IgD-negative memory B cell (primary cell): Measurements from ENCODE around the gene EGFR. TPM values are rescaled to one million over a fixed set of nuclear protein-coding genes. Genes with fewer than 3 reads are reported as not detected.

Experiments
- H3K27ac Mint-ChIP-seq, 3 donors: one replicate each; pipeline ENCODE4 v1.8.0; 2020 to 2022; ENCODE audit warnings: mild to moderate bottlenecking in 3 of 3, mixed read lengths in 3 of 3, moderate library complexity in 1 of 3
- H3K27me3 Mint-ChIP-seq: one replicate; pipeline ENCODE4 v1.8.0; 2021; ENCODE audit warnings: mixed read lengths
- H3K36me3 Mint-ChIP-seq: one replicate; pipeline ENCODE4 v1.8.0; 2020; ENCODE audit warnings: mild to moderate bottlenecking, mixed read lengths
- H3K4me1 Mint-ChIP-seq, 3 donors: one replicate each; pipeline ENCODE4 v1.8.0; 2020 to 2022; ENCODE audit warnings: mixed read lengths in 3 of 3, mild to moderate bottlenecking in 1 of 3
- H3K4me3 Mint-ChIP-seq, 4 donors: one replicate each; pipeline ENCODE4 v1.8.0; 2020 to 2022; ENCODE audit warnings: mild to moderate bottlenecking in 4 of 4, mixed read lengths in 4 of 4, moderate library complexity in 3 of 4
- H3K9me3 Mint-ChIP-seq, 3 donors: one replicate each; pipeline ENCODE4 v1.8.0; 2020 to 2021; ENCODE audit warnings: mixed read lengths in 3 of 3, mild to moderate bottlenecking in 1 of 3
- polyA plus RNA-seq: library from polyadenylated mRNA; unstranded; fragments of 300-500 nt; fragmentation: Illumina TruSeq; gene quantifications from one replicate; pipeline ENCODE4 v1.2.3, GENCODE V29; 2021

Gene EGFR
- polyA plus RNA-seq, 1 donor from 2014 or later, result not detected

- Mint-ChIP-seq H3K4me3 (no peak overlapping the region), H3K4me1 (peaks cover 0 to 3% (median 0%) of the 10 kb centered on the region in 3 donors), H3K27ac (no peak overlapping the region), H3K36me3 (peaks cover 2% of the 10 kb centered on the region), H3K9me3 (peaks cover 0 to 5% (median 2%) of the 10 kb centered on the region in 3 donors), H3K27me3 (peaks cover 15% of the 10 kb centered on the region)
Observed at GRCh38 chr7:55147101-55147500, 128.3 kb downstream of the EGFR start.

GRCh38 chr7:55147736-55148135 lies 128.9 kb downstream of the EGFR start:
- H3K27ac Mint-ChIP-seq, result no peak overlapping the region
- peaks cover 0 to 5% (median 2%) of the 10 kb centered on the region in 3 donors for H3K9me3 Mint-ChIP-seq
- peaks cover 0 to 3% (median 0%) of the 10 kb centered on the region in 3 donors for H3K4me1 Mint-ChIP-seq
- peaks cover 15% of the 10 kb centered on the region for H3K27me3 Mint-ChIP-seq
- H3K36me3 Mint-ChIP-seq, result peaks cover 2% of the 10 kb centered on the region
- no peak overlapping the region for H3K4me3 Mint-ChIP-seq

GRCh38 chr7:55148571-55148970 lies 129.8 kb downstream of the EGFR start:
- peaks cover 15% of the 10 kb centered on the region for H3K27me3 Mint-ChIP-seq
- no peak overlapping the region for H3K4me3 Mint-ChIP-seq
- no peak overlapping the region for H3K27ac Mint-ChIP-seq
- peaks cover 0 to 3% (median 0%) of the 10 kb centered on the region in 3 donors for H3K4me1 Mint-ChIP-seq
- H3K9me3 Mint-ChIP-seq, result peaks cover 0 to 5% (median under 1%) of the 10 kb centered on the region in 3 donors
- peaks cover 2% of the 10 kb centered on the region for H3K36me3 Mint-ChIP-seq

- Mint-ChIP-seq H3K4me3 (no peak overlapping the region), H3K9me3 (peaks cover 0 to 5% (median 0%) of the 10 kb centered on the region in 3 donors), H3K4me1 (peaks cover 0 to 3% (median 0%) of the 10 kb centered on the region in 3 donors), H3K27me3 (peaks cover 15% of the 10 kb centered on the region), H3K27ac (no peak overlapping the region), H3K36me3 (peaks cover 2% of the 10 kb centered on the region)
Observed at GRCh38 chr7:55149001-55149400, 130.2 kb downstream of the EGFR start.

GRCh38 chr7:55150166-55150565 lies 131.3 kb downstream of the EGFR start:
- H3K4me1 Mint-ChIP-seq, result peaks cover 0 to 3% (median 0%) of the 10 kb centered on the region in 3 donors
- peaks cover 0 to 5% (median 0%) of the 10 kb centered on the region in 3 donors for H3K9me3 Mint-ChIP-seq
- no peak overlapping the region for H3K27ac Mint-ChIP-seq
- no peak overlapping the region for H3K4me3 Mint-ChIP-seq
- H3K27me3 Mint-ChIP-seq, result peaks cover 19% of the 10 kb centered on the region
- H3K36me3 Mint-ChIP-seq, result no peaks in the 10 kb centered on the region

GRCh38 chr7:55150709-55151451 lies 132.1 kb downstream of the EGFR start:
- peaks cover 24% of the 10 kb centered on the region for H3K27me3 Mint-ChIP-seq
- peaks cover 0 to 5% (median 0%) of the 10 kb centered on the region in 3 donors for H3K9me3 Mint-ChIP-seq
- no peak overlapping the region for H3K27ac Mint-ChIP-seq
- peaks cover 0 to 3% (median 0%) of the 10 kb centered on the region in 3 donors for H3K4me1 Mint-ChIP-seq
- no peak overlapping the region for H3K4me3 Mint-ChIP-seq
- H3K36me3 Mint-ChIP-seq, result no peaks in the 10 kb centered on the region

- Mint-ChIP-seq H3K9me3 (peaks cover 0 to 5% (median 0%) of the 10 kb centered on the region in 3 donors), H3K27me3 (peaks cover 19% of the 10 kb centered on the region), H3K36me3 (no peaks in the 10 kb centered on the region), H3K4me3 (no peak overlapping the region), H3K27ac (no peak overlapping the region), H3K4me1 (peaks cover 0 to 3% (median 0%) of the 10 kb centered on the region in 3 donors)
Observed at GRCh38 chr7:55152516-55152915, 133.7 kb downstream of the EGFR start.

- H3K27ac Mint-ChIP-seq, result no peak overlapping the region
- H3K4me1 Mint-ChIP-seq, result peaks cover 0 to 3% (median 0%) of the 10 kb centered on the region in 3 donors
- no peaks in the 10 kb centered on the region for H3K36me3 Mint-ChIP-seq
- no peaks in the 10 kb centered on the region for H3K9me3 Mint-ChIP-seq
- H3K27me3 Mint-ChIP-seq, result peaks cover 14% of the 10 kb centered on the region
- peak overlapping the region in 1 of 4 donors; percentile 33 for H3K4me3 Mint-ChIP-seq
Observed at GRCh38 chr7:55154096-55154495, 135.3 kb downstream of the EGFR start.

- no peaks in the 10 kb centered on the region for H3K36me3 Mint-ChIP-seq
- H3K27me3 Mint-ChIP-seq, result peaks cover 14% of the 10 kb centered on the region
- no peak overlapping the region for H3K4me3 Mint-ChIP-seq
- peaks cover 0 to 5% (median 0%) of the 10 kb centered on the region in 3 donors for H3K4me1 Mint-ChIP-seq
- no peaks in the 10 kb centered on the region for H3K9me3 Mint-ChIP-seq
- H3K27ac Mint-ChIP-seq, result no peak overlapping the region
Observed at GRCh38 chr7:55155351-55156117, 136.7 kb downstream of the EGFR start.

GRCh38 chr7:55156919-55157763 lies 138.3 kb downstream of the EGFR start:
- Mint-ChIP-seq H3K4me3 (no peak overlapping the region), H3K27me3 (peaks cover 9% of the 10 kb centered on the region), H3K9me3 (no peaks in the 10 kb centered on the region), H3K36me3 (peaks cover 2% of the 10 kb centered on the region), H3K27ac (no peak overlapping the region), H3K4me1 (peaks cover 0 to 2% (median 0%) of the 10 kb centered on the region in 3 donors)

GRCh38 chr7:55157764-55158105 lies 138.9 kb downstream of the EGFR start:
- H3K27me3 Mint-ChIP-seq, result peaks cover 9% of the 10 kb centered on the region
- H3K4me1 Mint-ChIP-seq, result peaks cover 0 to 2% (median 0%) of the 10 kb centered on the region in 3 donors
- H3K27ac Mint-ChIP-seq, result no peak overlapping the region
- H3K36me3 Mint-ChIP-seq, result peaks cover 2% of the 10 kb centered on the region
- no peaks in the 10 kb centered on the region for H3K9me3 Mint-ChIP-seq
- H3K4me3 Mint-ChIP-seq, result no peak overlapping the region

- Mint-ChIP-seq H3K4me1 (peaks cover 0 to 2% (median 0%) of the 10 kb centered on the region in 3 donors), H3K36me3 (peaks cover 2% of the 10 kb centered on the region), H3K4me3 (no peak overlapping the region), H3K9me3 (no peaks in the 10 kb centered on the region), H3K27me3 (peaks cover 9% of the 10 kb centered on the region), H3K27ac (no peak overlapping the region)
Observed at GRCh38 chr7:55158541-55159382, 139.9 kb downstream of the EGFR start.

GRCh38 chr7:55160539-55160938 lies 141.7 kb downstream of the EGFR start:
- peaks cover 0 to 2% (median 0%) of the 10 kb centered on the region in 3 donors for H3K4me1 Mint-ChIP-seq
- peaks cover 3% of the 10 kb centered on the region for H3K27me3 Mint-ChIP-seq
- H3K27ac Mint-ChIP-seq, result no peak overlapping the region
- H3K4me3 Mint-ChIP-seq, result no peak overlapping the region
- no peaks in the 10 kb centered on the region for H3K9me3 Mint-ChIP-seq
- peaks cover 2% of the 10 kb centered on the region for H3K36me3 Mint-ChIP-seq

- H3K9me3 Mint-ChIP-seq, result peaks cover 0 to under 1% (median 0%) of the 10 kb centered on the region in 3 donors
- H3K27ac Mint-ChIP-seq, result no peak overlapping the region
- H3K36me3 Mint-ChIP-seq, result peaks cover 2% of the 10 kb centered on the region
- no peaks in the 10 kb centered on the region for H3K27me3 Mint-ChIP-seq
- H3K4me3 Mint-ChIP-seq, result no peak overlapping the region
- H3K4me1 Mint-ChIP-seq, result peaks cover 0 to 2% (median 0%) of the 10 kb centered on the region in 3 donors
Observed at GRCh38 chr7:55161154-55161687, 142.4 kb downstream of the EGFR start.
